AG10803 (cell line): ENCODE data around the gene PHACTR1.

Experiments used
- DNase-seq: peaks from one replicate; pipeline ENCODE4 v3.0.0; 2010; ENCODE audit warnings: low read depth
- H3K4me3 ChIP-seq: 2 replicates; pipeline ENCODE4 v1.5.1; 2011; ENCODE audit warnings: mild to moderate bottlenecking, low read length, control low read depth
- TF ChIP-seq, protein P1 (sequence below): conservative IDR thresholded peaks from 2 replicates; pipeline ENCODE4 v1.5.1; 2011; ENCODE audit warnings: mild to moderate bottlenecking, low read length, control low read depth, inconsistent platforms

Gene PHACTR1

DNA sequence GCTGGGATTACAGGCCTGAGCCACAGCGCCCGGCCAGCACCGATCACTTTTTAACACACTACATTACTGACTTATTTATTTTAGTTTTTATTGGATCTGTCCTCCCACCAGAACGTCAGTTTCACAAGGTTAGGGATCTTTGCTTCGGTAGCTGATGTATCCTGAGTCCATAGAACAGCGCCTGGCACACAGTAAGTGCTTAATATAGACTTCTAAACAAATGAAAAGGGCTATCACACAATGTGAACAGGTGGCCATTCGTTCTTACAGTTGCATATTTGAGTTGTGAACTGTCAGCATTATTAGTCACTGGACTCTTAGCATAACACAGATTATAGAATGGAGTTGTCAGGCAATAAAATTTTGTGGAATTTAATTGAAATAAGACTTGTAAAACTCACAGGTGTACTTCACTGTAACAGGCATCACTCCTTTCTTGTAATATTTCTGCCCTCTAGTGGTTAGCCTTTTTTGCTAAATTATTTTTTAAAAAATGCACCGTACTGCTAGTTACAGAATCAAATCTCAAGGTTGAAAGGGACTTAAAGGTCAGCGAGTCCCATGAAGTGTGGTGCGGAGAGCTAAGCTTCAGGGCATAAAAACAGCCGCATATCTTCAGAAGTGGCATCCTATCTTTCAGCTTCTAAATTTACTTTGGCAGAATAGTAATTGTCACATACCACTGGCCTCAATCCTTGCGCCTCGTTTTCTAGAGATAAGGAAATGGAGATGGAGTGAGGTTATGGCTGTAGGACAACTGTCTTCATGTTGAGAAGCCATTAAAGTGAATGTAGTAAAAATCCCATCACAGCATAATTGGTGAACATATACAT is 615.2 kb downstream of the PHACTR1 start:
- DNase-seq, result peak; percentile 31
- TF ChIP-seq, protein P1, sequence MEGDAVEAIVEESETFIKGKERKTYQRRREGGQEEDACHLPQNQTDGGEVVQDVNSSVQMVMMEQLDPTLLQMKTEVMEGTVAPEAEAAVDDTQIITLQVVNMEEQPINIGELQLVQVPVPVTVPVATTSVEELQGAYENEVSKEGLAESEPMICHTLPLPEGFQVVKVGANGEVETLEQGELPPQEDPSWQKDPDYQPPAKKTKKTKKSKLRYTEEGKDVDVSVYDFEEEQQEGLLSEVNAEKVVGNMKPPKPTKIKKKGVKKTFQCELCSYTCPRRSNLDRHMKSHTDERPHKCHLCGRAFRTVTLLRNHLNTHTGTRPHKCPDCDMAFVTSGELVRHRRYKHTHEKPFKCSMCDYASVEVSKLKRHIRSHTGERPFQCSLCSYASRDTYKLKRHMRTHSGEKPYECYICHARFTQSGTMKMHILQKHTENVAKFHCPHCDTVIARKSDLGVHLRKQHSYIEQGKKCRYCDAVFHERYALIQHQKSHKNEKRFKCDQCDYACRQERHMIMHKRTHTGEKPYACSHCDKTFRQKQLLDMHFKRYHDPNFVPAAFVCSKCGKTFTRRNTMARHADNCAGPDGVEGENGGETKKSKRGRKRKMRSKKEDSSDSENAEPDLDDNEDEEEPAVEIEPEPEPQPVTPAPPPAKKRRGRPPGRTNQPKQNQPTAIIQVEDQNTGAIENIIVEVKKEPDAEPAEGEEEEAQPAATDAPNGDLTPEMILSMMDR, result peak; percentile 70
- H3K4me3 ChIP-seq, result no peak overlapping the region

DNA sequence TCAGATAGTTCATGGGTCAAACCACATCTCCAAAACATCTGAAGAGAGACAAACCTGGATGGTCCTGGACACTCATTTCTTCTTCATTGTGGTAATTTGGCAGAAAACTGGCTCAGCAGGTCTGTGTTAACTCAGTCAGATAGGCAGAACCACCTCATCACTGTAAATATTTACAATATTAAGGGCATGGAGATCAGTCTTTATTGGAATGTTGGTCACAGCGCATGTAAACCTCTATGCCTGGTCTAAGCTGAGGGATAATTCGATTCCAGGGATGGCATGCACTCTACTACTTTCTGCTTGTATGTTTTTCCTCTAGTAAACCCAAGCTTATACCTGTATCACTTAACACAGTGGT is 615.8 kb downstream of the PHACTR1 start:
- DNase-seq, result no peak
- TF ChIP-seq, protein P1, result no peak
- no peak overlapping the region for H3K4me3 ChIP-seq

DNA sequence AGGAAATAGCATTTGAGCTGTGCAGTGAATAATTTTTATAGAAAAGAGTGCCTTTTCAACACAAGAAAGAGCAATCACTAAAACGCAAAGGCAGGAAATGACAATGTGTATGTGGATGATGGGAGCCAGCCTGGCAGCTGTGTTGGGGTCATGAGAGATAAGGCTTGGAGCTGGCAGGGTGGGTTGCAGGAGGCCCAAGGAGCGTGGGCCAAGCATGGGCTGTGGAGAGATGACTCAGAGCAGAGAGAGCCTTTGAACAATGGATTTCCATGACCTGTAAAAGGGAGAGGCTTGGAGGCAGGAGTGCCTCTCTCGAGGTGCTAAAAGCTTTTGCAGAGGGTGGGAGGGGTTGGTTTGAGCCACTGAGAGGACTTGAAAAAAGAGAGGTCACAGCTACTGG is 618.4 kb downstream of the PHACTR1 start:
- DNase-seq, result no peak
- TF ChIP-seq, protein P1, result no peak
- H3K4me3 ChIP-seq, result no peak overlapping the region

DNA sequence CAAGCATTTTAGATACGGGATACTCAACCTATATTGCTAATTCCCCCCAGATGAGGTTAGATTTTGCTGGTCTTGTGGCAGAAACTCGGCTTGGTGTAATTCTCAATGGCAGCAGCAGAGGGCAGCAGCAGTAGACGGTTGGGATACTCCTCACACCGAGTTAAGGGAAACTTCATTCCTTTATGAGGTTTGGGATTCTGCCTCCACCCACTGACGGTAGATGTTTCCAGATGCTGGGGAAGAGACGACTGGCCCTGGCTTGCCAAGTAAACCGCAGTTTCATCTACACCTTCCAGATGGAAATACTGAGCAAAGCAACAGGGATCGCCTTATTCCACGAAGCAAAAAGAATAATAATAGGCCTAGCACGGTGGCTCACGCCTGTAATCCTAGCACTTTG is 620.0 kb downstream of the PHACTR1 start:
- TF ChIP-seq, protein P1, result peak; percentile 98
- no peak overlapping the region for H3K4me3 ChIP-seq
- peak; percentile 98 for DNase-seq

DNA sequence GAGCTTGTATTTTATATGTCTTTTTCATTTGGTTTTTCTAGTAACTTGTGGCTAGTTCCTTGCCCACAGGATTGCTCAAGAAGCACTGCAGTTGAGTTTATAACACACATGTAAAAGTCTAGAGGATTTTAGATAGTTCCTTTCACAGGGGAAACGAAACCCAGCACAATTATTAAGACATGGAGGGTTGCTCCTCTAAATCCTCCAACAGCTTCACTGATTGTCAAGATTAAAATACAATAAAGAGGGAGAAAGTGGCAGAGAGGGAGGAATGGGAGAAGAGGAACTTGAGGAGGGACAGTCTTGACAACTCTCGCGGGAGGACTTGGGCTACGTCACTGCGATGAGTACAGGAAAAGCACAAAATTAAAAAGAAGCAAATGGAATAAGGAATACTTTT is 621.5 kb downstream of the PHACTR1 start:
- peak; percentile 54 for DNase-seq
- H3K4me3 ChIP-seq, result no peak overlapping the region
- TF ChIP-seq, protein P1, result no peak
